Liver (tissue), 9 donors: ENCODE results near the gene ADAMTS5. TPM values are rescaled to one million over a fixed set of nuclear protein-coding genes. Genes with fewer than 3 reads are reported as not detected.

Experiments
- DNase-seq: peaks from one replicate; pipeline ENCODE4 v3.0.0-alpha.2; 2017; ENCODE audit warnings: low spot score
- H3K27ac ChIP-seq, 2 donors: one replicate each; pipeline ENCODE4 v1.7.0; 2013; ENCODE audit warnings: inconsistent platforms in 2 of 2, low read length in 2 of 2, control low read depth in 1 of 2, low read depth in 1 of 2, mild to moderate bottlenecking in 1 of 2
- H3K27me3 ChIP-seq, 4 donors: one replicate each; pipeline versions ENCODE4 v1.6.1 to v1.7.0; 2013; ENCODE audit warnings: low read length in 3 of 4, inconsistent platforms in 1 of 4, mild to moderate bottlenecking in 1 of 4, moderate library complexity in 1 of 4; ENCODE audit not compliant: control insufficient read depth in 4 of 4, insufficient read depth in 4 of 4
- H3K36me3 ChIP-seq, 4 donors: one replicate each; pipeline versions ENCODE4 v1.6.1 to v1.7.0; 2013; ENCODE audit warnings: low read length in 3 of 4, mild to moderate bottlenecking in 3 of 4, low read depth in 1 of 4, moderate library complexity in 1 of 4; ENCODE audit not compliant: control insufficient read depth in 4 of 4, insufficient read depth in 3 of 4
- H3K4me1 ChIP-seq, 4 donors: one replicate each; pipeline versions ENCODE4 v1.6.1 to v1.7.0; 2013; ENCODE audit warnings: low read length in 3 of 4, mild to moderate bottlenecking in 3 of 4, moderate library complexity in 1 of 4; ENCODE audit not compliant: control insufficient read depth in 4 of 4, insufficient read depth in 4 of 4
- H3K4me3 ChIP-seq, 3 donors: one replicate each; pipeline versions ENCODE4 v1.6.1 to v1.7.0; 2013; ENCODE audit warnings: low read length in 3 of 3, control low read depth in 1 of 3, low read depth in 1 of 3, mild to moderate bottlenecking in 1 of 3
- H3K9ac ChIP-seq, 2 donors: one replicate each; pipeline ENCODE4 v1.7.0; 2013; ENCODE audit warnings: low read length in 2 of 2, mild to moderate bottlenecking in 2 of 2, moderate library complexity in 2 of 2, control low read depth in 1 of 2, low read depth in 1 of 2
- H3K9me3 ChIP-seq, 4 donors: one replicate each; pipeline versions ENCODE4 v1.6.1 to v1.7.0; 2013; ENCODE audit warnings: low read length in 3 of 4; ENCODE audit not compliant: control insufficient read depth in 4 of 4
- EGR1 ChIP-seq, 2 donors: IDR thresholded peaks; 2 replicates each; pipeline ENCODE4 v1.6.1; 2016 to 2018; ENCODE audit warnings: antibody characterized with exemption in 2 of 2, low read depth in 2 of 2
- FOXA1 ChIP-seq: IDR thresholded peaks from 2 replicates; pipeline ENCODE4 v1.6.1; 2016; ENCODE audit warnings: antibody characterized with exemption
- FOXA2 ChIP-seq: IDR thresholded peaks from 2 replicates; pipeline ENCODE4 v1.6.1; 2016; ENCODE audit warnings: antibody characterized with exemption
- GABPA ChIP-seq, 2 donors: IDR thresholded peaks in 1 of 2; conservative IDR thresholded peaks in 1 of 2; 2 replicates each; pipeline ENCODE4 v1.6.1; 2016; ENCODE audit warnings: antibody characterized with exemption in 2 of 2, mild to moderate bottlenecking in 1 of 2, moderate library complexity in 1 of 2
- HNF4A ChIP-seq, 2 donors: conservative IDR thresholded peaks; 2 replicates each; pipeline ENCODE4 v1.6.1; 2016; ENCODE audit warnings: antibody characterized with exemption in 2 of 2, mild to moderate bottlenecking in 2 of 2
- HNF4G ChIP-seq: IDR thresholded peaks from 2 replicates; pipeline ENCODE4 v1.6.1; 2016; ENCODE audit warnings: antibody characterized with exemption
- JUND ChIP-seq, 2 donors: IDR thresholded peaks; 2 replicates each; pipeline ENCODE4 v1.6.1; 2016; ENCODE audit warnings: antibody characterized with exemption in 2 of 2
- NR2F2 ChIP-seq: IDR thresholded peaks from 2 replicates; pipeline ENCODE4 v1.6.1; 2016; ENCODE audit warnings: antibody characterized with exemption
- RAD21 ChIP-seq, 2 donors: IDR thresholded peaks; 2 replicates each; pipeline ENCODE4 v1.6.1; 2016; ENCODE audit warnings: antibody characterized with exemption in 2 of 2, mild to moderate bottlenecking in 2 of 2
- REST ChIP-seq: IDR thresholded peaks from 2 replicates; pipeline ENCODE4 v1.6.1; 2016; ENCODE audit warnings: antibody characterized with exemption, mild to moderate bottlenecking
- RXRA ChIP-seq, 2 donors: IDR thresholded peaks; 2 replicates each; pipeline ENCODE4 v1.6.1; 2017 to 2018; ENCODE audit warnings: antibody characterized with exemption in 2 of 2, mild to moderate bottlenecking in 1 of 2
- SP1 ChIP-seq: IDR thresholded peaks from 2 replicates; pipeline ENCODE4 v1.6.1; 2018; ENCODE audit warnings: antibody characterized with exemption, mild to moderate bottlenecking
- TAF1 ChIP-seq: conservative IDR thresholded peaks from 2 replicates; pipeline ENCODE4 v1.6.1; 2016; ENCODE audit warnings: antibody characterized with exemption, mild to moderate bottlenecking
- ZBTB33 ChIP-seq: IDR thresholded peaks from 2 replicates; pipeline ENCODE4 v1.6.1; 2016; ENCODE audit warnings: antibody characterized with exemption
- WGBS: extraction: QIAGEN DNeasy Blood & Tissue Kit; methylation state at CpG from one replicate; pipeline ENCODE4 v1.1.7; 2013; 5-methylcytosine and 5-hydroxymethylcytosine counted together
- polyA plus RNA-seq, 2 donors: library from polyadenylated mRNA; stranded (reverse) in 1 of 2; unstranded in 1 of 2; fragments of 200-250 nt in 1 of 2; fragments of >200 nt in 1 of 2; fragmentation: Nextera tagmentation in 1 of 2; extraction: Ambion mirVana in 1 of 2; gene quantifications; one replicate each; pipeline versions ENCODE4 v1.2.1 to v1.2.3, GENCODE V29; 2013 to 2015
- total RNA-seq, 2 donors: library from RNA; depleted of rRNA; stranded (reverse); fragments of >200 nt; gene quantifications; one replicate each; pipeline ENCODE4 v1.2.3, GENCODE V29; 2014
- TF ChIP-seq, protein P1 (sequence below): IDR thresholded peaks from 2 replicates; pipeline ENCODE4 v1.6.1; 2016; ENCODE audit warnings: antibody characterized with exemption
- TF ChIP-seq, protein P2 (sequence below): IDR thresholded peaks from 2 replicates; pipeline ENCODE4 v1.6.1; 2016; ENCODE audit warnings: antibody characterized with exemption
- TF ChIP-seq, protein P3 (sequence below): fragments of 150-350 bp; IDR thresholded peaks from 2 replicates; pipeline ENCODE4 v1.5.1; 2017; ENCODE audit warnings: improper control_type of control experiment, low read depth, low read length; ENCODE audit not compliant: missing input control
- donor health status: healthy.
- donor health status: healthy.
- donor health status: healthy.
- donor health status: healthy.
- donor health status: healthy.

ADAMTS5 gene
- total and polyA plus RNA-seq, 4 donors: 0.43 to 2.5 (median 0.70) TPM

DNA sequence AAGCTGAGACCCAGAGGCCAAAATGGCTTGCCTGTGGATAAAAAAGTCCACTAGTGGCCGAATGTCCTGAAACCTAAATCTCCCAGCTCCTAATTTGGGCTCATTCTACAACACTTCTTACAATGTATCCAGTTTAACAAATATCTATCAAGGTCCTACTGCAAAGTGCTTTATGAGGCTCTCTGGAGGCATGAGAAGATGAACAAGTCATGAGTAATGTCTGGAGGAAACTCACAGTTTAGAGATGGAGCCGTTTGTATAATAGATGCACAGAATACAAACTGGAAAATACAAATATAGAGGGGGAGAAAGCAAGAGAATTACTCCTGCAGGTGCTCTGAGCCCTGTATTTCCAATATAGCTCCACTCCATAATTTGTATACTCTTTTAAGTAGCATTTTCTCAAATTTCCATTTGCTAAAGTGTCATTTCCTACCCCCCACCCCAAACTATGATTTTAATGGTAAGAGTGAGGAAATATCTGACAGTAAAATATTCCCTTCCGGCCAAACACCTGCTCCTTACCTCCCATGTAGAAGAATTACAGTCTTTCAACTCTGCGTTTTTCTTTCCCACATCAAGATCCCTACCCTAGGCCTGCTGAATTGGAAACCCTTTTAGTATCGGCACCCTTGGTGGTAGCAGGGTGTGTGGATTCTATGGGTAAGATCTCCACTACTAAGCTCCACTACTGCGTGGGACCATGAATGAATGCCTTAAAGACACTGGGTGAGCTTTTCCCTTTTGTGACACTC lies 3.3 kb upstream of the ADAMTS5 start:
- Histone ChIP-seq H3K27ac (no peak overlapping the region), H3K4me3 (no peak overlapping the region), H3K9ac (no peak overlapping the region), H3K36me3 (no peaks in the 10 kb centered on the region), H3K9me3 (no peaks in the 10 kb centered on the region), H3K27me3 (peaks cover 0 to 10% (median 3%) of the 10 kb centered on the region in 4 donors), H3K4me1 (peaks cover 2 to 27% (median 19%) of the 10 kb centered on the region in 4 donors)
- WGBS: 78% methylated on average over 6 of the region's 6 CpGs
- DNase-seq: no peak
- TF ChIP-seq RXRA (IDR thresholded peaks at IDR 0.05) (no peak), FOXA2 (no peak), GABPA (IDR thresholded peaks at IDR 0.05 in 1 of 2, conservative IDR thresholded peaks at IDR 0.05 in 1 of 2) (no peak), NR2F2 (no peak), RAD21 (IDR thresholded peaks at IDR 0.05) (no peak), FOXA1 (no peak)

GRCh38 chr21:26966649-26967061 lies 233 bp downstream of the ADAMTS5 start:
- Histone ChIP-seq H3K9me3 (no peaks in the 10 kb centered on the region), H3K4me3 (peak overlapping the region in 2 of 3 donors; percentile 40 to 56), H3K9ac (no peak overlapping the region), H3K27ac (peak overlapping the region; percentile 52 to 59), H3K27me3 (peaks cover 0 to 5% (median 3%) of the 10 kb centered on the region in 4 donors), H3K4me1 (peaks cover 2 to 27% (median 19%) of the 10 kb centered on the region in 4 donors), H3K36me3 (no peaks in the 10 kb centered on the region)
- TF ChIP-seq FOXA2: no peak
- TF ChIP-seq, protein P1, sequence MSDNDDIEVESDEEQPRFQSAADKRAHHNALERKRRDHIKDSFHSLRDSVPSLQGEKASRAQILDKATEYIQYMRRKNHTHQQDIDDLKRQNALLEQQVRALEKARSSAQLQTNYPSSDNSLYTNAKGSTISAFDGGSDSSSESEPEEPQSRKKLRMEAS: no peak
- no peak for TF ChIP-seq JUND (IDR thresholded peaks at IDR 0.05)
- no peak for TF ChIP-seq FOXA1
- no peak for TF ChIP-seq HNF4A (conservative IDR thresholded peaks at IDR 0.05)
- no peak for TF ChIP-seq GABPA (IDR thresholded peaks at IDR 0.05 in 1 of 2, conservative IDR thresholded peaks at IDR 0.05 in 1 of 2)
- TF ChIP-seq HNF4G: no peak
- no peak for TF ChIP-seq RXRA (IDR thresholded peaks at IDR 0.05)
- TF ChIP-seq, protein P2, sequence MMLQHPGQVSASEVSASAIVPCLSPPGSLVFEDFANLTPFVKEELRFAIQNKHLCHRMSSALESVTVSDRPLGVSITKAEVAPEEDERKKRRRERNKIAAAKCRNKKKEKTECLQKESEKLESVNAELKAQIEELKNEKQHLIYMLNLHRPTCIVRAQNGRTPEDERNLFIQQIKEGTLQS: no peak
- TF ChIP-seq TAF1: no peak
- 2% methylated on average over 24 of the region's 24 CpGs for WGBS
- DNase-seq: no peak

DNA sequence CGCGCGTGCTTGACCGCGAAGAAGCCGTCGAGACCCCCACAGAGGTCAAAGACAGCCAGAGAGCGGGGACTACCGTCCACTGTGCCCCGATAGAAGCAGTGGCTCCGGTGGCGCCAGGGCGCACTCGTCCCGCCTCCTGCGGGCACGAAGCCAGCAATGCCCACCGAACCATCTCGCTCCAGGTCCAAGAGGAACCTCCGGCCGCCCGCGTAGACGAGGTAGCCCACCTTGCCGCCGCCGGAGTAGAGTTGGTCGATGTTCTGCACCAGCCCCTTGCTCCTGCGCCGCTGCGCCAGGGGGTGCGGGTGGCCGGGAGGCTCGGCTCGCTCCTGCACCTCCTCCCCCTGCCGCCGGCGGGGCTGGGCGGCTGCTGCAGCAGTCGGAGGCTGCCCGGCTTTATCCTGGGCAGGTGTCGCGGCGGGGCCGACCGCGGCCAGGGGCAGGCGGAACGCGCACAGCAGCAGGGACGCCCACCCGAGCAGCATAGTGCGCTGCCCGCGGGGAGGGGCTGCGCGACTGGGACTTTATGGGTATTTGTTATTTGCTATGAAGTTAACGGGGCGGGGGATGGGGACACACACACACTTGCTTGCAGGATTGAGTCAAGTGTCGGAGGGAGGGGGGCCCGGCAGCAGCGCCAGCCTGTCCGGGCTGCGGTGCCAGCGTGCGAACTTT lies 844 bp downstream of the ADAMTS5 start:
- TF ChIP-seq HNF4A (conservative IDR thresholded peaks at IDR 0.05) (no peak), REST (no peak), TAF1 (no peak), ZBTB33 (no peak), SP1 (no peak), RXRA (IDR thresholded peaks at IDR 0.05) (no peak), JUND (IDR thresholded peaks at IDR 0.05) (no peak), EGR1 (IDR thresholded peaks at IDR 0.05; ENCODE audit: low read depth in 2 of 2) (no peak), FOXA2 (no peak)
- TF ChIP-seq, protein P1: no peak
- TF ChIP-seq, protein P3, sequence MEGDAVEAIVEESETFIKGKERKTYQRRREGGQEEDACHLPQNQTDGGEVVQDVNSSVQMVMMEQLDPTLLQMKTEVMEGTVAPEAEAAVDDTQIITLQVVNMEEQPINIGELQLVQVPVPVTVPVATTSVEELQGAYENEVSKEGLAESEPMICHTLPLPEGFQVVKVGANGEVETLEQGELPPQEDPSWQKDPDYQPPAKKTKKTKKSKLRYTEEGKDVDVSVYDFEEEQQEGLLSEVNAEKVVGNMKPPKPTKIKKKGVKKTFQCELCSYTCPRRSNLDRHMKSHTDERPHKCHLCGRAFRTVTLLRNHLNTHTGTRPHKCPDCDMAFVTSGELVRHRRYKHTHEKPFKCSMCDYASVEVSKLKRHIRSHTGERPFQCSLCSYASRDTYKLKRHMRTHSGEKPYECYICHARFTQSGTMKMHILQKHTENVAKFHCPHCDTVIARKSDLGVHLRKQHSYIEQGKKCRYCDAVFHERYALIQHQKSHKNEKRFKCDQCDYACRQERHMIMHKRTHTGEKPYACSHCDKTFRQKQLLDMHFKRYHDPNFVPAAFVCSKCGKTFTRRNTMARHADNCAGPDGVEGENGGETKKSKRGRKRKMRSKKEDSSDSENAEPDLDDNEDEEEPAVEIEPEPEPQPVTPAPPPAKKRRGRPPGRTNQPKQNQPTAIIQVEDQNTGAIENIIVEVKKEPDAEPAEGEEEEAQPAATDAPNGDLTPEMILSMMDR: no peak
- no peak for DNase-seq
- 5% methylated on average over 66 of the region's 66 CpGs for WGBS
- H3K9me3 ChIP-seq: no peaks in the 10 kb centered on the region
- H3K27ac ChIP-seq: peak overlapping the region; percentile 47 to 66
- peaks cover 0 to 5% (median 3%) of the 10 kb centered on the region in 4 donors for H3K27me3 ChIP-seq
- peak overlapping the region; percentile 40 to 62 (median 56) for H3K4me3 ChIP-seq
- no peaks in the 10 kb centered on the region for H3K36me3 ChIP-seq
- no peak overlapping the region for H3K9ac ChIP-seq
- H3K4me1 ChIP-seq: peaks cover 2 to 27% (median 19%) of the 10 kb centered on the region in 4 donors
